GM21390 (cell line): Measurements from ENCODE around the gene COPS7A.
A peak's percentile ranks its signal among the peaks of the same experiment; 100 is the strongest.

Experiments used
- ATAC-seq: cut with Tn5 transposase; IDR thresholded peaks from one replicate; pipeline ENCODE4 v1.9.1; 2021; ENCODE audit not compliant: unreplicated experiment

Gene COPS7A

DNA sequence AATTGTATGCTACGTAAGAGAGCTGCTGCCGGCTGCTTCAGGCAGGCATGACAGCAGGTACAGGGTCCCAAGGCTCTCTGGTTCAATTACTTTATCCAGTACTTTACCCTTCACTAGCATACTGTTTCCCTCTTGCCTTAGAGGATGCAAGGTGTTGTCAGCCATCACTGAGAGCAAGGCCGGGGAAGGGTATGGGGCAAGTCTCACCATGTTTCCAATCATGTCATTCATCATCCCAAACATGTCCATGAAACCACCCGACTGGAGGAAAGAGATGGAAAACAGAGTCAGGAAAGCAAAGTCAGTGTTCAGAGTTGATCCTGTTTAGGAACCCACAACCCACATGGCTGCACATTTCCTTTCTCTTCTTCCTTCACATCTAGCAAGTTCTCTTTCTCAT lies 26.7 kb downstream of the COPS7A start:
- no peak for ATAC-seq

GRCh38 chr12:6751767-6752166 lies 27.9 kb downstream of the COPS7A start:
- ATAC-seq: no peak

DNA sequence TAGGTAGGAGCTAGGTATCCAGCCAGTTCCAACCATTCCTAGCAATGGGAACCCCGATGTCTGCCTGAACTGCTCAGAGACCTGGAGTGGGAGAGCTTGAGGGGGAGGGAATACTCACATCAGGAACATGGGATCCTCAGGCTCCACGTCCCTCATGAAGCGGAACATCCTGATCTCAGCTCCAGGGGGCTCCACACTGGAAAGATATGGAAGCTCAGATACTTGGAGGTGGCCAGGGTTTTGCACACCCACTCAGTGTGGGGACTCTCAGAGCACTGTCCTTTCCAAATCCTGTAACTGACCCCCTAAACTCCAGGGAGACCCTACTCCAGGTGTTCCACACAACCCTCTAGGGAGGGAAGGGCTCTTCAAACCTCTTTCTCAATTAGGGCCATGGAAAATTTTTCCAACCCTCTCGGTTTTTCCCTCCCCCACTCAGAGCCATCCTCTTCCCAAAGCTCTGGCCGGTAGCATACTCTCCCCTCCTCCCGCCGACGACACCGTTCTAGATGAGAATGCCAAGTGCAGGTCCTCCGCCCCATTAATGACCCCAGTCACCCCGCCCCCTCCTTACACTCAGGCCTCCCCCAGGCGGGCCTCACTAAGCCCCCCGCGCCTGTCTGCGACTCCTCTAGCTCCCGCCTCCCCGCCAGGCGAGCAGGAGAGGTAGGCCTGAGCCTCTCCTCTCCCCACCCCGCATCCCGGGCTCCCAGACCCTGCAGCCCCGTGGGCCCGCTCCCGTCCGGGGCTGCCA lies 28.5 kb downstream of the COPS7A start:
- no peak for ATAC-seq

GRCh38 chr12:6752921-6753771 lies 29.3 kb downstream of the COPS7A start, which contains the start of gene MLF2:
Gene MLF2 (minus strand): TSS chr12:6753141. CDS start chr12:6752334, 807 bp downstream.
- ATAC-seq: peak; percentile 88

GRCh38 chr12:6753772-6754356 lies 30.0 kb downstream of the COPS7A start:
- no peak for ATAC-seq

DNA sequence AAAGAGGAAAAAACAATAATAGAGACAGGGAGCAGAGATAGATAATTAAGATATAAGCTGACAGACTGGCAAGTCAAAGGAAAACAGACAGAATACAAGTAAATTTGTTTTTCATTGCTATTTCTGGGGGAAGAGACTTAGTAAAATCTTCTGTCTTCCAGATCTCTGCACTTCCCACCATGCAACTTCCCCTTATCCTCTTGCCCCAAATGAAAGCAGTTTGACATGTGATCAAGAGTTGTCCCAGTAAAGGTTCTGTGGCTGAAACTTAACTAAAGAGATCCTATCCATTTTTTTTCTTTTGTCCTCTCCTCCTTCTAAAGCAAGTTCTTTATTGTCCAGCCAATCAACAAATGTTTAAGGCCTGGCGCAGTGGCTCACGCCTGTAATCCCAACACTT lies 30.6 kb downstream of the COPS7A start:
- ATAC-seq: no peak

DNA sequence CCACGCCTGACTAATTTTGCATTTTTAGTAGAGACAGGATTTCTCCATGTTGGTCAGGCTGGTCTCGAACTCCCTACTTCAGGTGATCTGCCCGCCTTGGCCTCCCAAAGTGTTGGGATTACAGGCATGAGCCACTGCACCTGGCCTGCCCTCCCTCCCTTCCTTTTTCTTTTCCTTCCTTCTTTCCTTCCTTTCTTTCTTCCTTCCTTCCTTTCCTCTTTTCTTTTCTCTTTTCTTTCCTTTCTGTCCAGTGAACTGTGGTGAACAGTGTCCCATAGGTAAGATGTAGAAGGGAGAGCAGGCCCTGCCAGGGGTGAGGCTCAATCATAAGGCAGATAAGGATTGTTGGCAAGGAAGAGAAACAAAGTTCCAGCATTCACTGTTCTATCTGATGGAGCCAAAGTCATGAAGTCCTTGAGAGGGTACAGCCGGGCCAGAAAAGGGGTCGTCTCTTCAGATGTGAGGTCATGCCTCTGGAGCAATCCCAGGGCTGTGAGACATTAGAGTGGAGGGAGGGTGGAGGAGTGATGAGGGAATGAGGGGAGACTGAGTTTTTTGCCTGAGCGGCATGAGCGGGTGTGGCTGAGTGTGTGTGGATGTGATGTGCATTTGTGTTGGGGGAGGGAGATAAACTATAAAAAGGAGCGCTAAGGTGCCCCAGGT lies 33.3 kb downstream of the COPS7A start:
- no peak for ATAC-seq

- no peak for ATAC-seq
Measured at GRCh38 chr12:6758506-6759095, 34.8 kb downstream of the COPS7A start.

GRCh38 chr12:6759741-6760140 lies 35.9 kb downstream of the COPS7A start:
- ATAC-seq: no peak

DNA sequence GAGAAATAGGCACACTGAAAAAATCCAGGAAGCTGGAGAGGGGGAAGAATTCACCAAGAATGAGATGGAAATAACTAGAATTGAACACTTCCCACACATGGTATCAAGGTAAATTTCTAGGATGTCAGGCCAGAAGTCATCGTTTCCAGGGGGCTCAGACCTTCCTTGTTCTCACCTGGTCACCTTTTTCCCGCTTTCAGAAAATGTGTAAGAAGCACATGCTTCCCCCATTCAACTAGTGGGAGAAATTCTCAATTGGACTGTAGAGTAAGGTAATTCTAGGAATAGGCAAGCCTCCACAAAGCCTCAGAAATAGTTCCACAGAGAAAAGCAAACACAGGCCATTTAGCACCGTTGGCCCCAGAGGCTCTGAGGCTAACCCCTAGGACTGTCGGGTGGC lies 39.5 kb downstream of the COPS7A start:
- no peak for ATAC-seq

GRCh38 chr12:6764011-6764828 lies 40.4 kb downstream of the COPS7A start:
- ATAC-seq: peak; percentile 75

GRCh38 chr12:6765048-6765633 lies 41.3 kb downstream of the COPS7A start:
- no peak for ATAC-seq

- peak; percentile 15 for ATAC-seq
Measured at GRCh38 chr12:6765634-6766581, 42.1 kb downstream of the COPS7A start, which contains the start of gene PTMS. Gene PTMS (plus strand): TSS chr12:6766363. CDS start chr12:6766706, 343 bp downstream.

GRCh38 chr12:6766651-6767349 lies 43.0 kb downstream of the COPS7A start:
- peak; percentile 46 for ATAC-seq

DNA sequence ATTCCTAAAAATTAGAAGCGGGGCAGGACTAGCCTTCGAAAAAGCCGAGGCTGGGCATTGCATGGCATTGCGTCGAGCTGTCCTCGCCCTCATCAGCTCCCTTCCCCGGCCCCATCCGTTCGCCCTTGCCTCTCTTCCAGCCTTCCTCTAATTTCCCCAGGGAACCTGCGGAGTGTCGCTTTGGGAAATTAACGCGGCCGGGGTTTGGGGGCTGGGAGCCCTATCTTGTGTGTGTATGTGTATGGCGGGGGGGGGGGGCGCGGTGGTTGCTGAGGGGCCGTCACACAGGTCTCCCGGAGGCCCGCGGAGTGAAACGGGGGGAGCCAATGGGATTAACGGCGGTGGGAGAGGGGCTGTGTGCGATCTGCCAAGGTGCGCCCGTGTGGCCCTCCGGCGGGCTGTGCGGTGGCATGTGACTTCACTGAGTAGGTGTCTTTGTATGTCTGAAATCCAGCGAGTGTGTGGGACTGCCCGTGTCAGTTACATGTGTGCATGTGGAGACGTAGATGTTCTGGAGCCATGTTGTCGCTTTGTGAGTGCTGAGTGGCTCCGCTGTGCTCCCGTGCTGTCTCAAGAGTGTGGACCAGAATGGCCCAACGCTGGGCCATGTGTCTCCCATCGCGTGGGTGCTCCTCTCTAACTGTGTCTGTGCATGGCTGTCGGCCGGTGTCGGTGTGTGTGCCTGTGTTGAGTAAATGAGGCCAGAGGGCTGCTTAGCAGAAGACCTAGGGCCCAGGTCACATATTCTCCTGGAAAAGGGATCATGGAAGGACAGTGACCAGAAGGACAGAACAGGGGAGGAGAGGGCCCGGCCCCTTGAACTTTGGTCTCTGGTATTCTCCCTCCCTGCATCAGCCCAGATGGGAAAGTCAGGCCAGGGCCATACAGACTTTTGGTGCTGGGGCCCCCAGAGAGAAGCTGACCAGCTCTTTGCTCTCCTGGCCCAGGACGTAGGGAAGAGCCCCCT lies 43.8 kb downstream of the COPS7A start:
- no peak for ATAC-seq

DNA sequence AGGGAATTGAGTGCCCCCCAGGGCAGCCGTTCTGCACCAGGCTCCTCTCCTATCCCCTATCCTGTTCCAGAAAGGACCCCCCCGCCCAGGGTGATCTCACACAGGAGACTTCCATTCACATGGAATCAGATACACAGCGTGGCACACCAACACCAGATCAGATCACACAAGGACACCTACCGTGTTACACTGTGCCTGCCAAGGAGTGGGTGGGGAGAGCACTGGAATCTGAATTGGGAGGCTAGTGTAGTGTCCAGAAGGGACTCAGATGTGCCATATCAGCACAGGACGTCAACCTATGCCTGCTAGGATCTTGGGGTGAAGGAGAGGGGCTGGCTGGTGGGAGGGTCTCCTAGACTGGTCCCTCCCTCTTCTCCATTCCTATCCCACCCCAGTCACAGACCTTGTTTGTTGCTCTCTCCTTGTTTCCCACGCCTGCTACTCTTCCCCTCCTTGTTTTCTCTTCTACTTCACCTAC lies 44.6 kb downstream of the COPS7A start:
- ATAC-seq: no peak
